ENCODE measurements around the gene QSOX2.
"Not testable (repeated sequence)": the region's sequence is repeated elsewhere in the genome, so short reads cannot be mapped to it uniquely, and the experiment has no call there.

Gene QSOX2

DNA sequence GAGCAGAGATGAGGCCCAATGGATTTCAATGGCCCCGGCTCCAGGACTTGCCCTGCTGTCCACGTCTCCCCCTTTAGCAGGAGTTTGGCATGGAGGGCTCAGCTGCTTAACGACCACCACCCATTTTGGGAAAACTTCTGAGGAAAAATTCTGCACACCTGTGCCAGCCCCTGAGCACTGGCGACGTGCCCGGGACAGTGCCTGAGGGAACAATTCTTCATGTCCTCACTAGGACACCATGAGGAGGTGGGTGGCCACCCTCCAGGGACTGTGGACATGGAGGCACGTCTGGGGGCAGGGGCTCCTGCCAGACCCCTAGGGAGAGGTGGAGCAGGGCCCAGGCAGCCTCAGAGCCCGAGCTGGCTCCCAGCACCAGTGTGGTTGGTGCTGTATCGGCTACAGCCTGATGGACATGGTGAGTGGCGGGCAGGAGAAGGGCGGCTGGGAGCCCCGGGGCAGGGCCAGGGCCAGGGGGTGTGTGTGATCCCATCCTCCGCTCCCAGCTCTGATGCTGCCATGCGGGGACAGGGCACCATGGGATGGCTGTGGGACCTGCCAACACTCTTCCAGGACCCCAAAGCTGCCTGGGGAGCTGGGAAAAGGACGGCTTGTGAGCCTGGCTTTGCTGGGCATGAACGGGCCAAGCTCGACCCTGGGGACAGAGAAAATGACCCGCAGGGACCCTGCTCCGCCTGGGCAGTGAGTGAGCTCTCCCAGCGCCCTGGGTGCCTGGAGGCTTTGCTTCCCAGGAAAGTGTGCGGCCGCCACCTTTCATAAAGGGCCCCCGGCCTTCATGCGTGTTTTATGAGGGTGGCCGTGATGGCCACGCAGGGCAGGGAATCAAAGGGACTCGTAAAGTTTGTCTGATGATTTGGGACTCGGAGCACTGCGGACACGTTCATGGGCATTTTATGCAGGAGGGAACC lies 3.6 kb upstream of the QSOX2 start:
- no peak for DNase-seq

DNA sequence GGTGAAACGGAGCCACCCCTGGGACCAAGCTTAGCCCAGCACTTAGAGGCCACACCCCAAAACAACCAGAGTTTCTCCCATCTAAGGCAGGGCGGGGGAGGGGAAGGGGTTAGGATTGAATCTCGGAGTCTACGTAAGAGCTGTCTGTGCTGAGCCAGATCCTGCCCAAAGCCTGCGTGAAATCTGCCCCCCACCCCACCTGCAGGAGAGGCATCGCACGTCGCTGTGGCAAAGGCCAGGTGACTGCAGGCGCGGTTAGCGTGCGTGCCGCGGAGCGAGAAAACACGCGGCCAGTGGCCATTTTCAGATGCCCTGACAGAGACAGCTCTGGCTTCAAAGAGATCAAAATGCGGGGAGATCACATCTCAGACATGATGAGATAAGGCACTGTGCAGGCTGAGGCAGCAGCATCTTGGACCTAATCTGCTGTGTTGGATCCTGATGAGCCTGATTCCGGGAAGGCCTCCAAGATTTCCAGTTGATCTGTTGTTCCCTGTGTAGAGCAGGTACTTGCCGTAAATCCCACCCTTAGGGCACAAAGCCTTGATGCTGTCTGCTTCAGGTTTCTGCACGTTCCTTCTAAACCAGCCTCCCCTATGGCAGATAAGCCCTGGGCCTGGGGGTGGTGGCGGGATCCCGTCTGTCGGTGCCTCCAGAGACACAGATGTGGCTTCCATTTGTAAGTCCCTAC lies 2.5 kb upstream of the QSOX2 start:
- DNase-seq = no peak

DNA sequence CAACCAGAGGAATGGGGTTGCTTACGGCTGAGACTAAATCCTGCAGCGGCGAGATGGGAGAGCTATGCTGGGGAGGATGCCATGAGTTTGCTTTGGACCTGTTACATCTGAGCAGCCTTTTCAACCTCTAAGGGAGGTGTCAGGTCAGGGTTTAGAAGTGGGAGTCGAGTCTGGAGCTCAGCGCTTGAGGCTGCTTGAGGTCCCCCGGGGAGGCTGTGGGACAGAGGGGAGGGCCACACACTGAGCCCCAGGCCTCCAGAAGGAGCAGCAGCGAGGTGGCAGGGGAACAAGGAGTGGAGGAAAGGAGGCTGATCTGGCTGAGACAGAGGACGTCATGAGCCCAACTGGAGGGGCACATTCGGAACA lies 1.9 kb upstream of the QSOX2 start:
- DNase-seq = no peak

DNA sequence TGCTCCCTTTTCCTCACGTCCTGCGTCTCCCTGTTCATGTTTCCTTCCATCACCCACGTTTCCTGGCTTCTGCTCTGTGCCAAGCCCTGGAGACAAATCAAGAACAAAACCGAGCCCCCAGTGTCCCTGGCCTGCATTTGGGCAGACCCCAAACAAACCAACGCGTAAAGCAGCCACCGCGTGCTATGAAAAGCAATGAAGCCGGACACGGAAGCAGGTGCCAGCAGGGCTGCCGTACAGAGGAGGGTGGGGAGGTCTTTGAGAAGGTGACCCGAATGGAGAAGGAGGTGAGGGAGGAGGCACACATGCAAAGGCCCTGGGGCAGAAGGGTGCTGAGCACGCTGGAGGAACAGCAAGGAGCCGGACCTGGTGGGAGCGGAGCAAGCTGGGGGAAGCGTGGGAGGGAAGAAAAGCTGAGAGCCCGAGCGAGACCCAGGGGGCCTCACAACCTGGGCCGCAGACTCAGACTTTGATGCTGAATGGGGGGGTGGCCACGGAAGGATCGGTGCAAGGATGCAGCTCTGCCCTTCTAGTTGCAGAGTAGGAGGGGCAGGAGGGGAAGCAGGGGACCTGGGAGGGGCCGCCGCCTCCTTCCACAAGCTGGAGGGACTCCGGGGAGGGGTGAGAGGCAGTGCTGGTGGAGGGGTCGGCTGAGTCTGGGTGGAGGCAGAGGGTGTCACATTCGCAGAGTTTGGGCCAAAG lies 1.4 kb upstream of the QSOX2 start:
- no peak for DNase-seq

DNA sequence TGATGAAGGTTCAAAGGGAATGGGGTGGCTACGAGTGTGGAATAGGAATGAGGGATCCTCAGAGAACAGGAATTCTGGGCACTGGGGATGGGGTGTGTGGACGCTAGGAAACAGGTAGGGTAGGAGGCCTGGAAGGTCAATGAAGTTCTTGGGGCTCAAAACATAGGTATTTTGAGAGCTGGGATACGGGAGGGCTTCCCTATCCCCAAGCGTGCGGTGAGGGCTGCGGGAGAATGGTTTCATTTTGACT lies 718 bp downstream of the QSOX2 start:
- DNase-seq = no peak

DNA sequence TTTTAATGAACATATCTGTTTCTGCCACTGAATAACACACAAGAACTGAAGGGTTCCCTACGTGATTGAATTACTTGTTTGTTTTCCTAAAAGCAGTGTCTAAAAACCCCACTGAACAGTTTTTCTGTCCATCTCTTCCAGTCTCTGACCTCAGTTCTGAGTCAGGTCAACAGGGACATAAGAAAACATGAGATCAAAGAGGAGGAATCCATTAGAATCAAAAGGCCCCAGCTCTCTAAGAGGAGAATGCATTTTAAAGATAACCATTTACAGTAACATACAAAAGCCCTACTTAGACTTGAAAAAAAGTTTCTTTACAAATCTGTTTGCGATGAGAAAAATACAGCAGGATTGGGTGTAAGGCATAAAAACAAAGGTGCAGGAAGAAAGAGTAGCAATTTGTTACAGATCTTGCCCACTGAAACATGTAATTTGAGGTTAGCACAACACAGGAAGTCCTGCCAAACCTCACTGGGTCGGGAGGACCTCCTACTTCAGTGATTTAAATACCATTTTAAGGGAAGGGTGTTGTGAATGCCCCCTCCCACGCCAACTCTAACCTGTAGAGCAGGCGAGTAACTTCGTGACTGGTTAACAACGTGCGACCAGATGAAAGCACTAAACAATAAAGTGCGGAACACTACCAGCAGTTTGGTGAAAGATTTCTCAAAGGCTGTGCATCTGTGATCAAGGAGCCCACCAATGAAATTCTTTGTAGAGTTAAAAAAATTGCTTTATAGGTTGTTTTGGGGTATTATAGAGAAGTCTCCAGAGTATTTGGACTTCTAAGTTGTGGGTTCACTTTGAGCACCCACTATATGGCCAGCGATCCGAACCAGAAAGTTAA lies 1.3 kb downstream of the QSOX2 start:
- peak; percentile 49 for DNase-seq

DNA sequence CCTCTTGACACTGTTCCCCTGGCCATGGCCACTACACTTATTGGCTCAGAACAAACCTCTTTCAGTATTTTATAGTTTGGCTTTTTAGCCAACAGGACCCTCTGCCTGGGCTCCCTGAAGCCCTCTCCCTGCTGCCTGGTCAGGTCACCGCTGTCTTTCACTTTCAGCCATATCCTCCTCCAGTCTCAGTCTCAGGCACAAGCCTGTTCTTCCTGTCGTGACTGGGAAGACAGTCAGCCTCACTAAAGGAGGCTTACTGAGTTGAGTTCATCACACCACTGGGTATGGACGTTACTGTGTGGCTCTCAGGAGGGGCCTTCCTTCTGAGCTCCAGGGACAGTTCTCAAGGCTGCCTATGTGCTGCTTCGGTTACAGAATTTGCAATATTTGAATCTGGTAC lies 2.0 kb downstream of the QSOX2 start:
- DNase-seq = no peak

DNA sequence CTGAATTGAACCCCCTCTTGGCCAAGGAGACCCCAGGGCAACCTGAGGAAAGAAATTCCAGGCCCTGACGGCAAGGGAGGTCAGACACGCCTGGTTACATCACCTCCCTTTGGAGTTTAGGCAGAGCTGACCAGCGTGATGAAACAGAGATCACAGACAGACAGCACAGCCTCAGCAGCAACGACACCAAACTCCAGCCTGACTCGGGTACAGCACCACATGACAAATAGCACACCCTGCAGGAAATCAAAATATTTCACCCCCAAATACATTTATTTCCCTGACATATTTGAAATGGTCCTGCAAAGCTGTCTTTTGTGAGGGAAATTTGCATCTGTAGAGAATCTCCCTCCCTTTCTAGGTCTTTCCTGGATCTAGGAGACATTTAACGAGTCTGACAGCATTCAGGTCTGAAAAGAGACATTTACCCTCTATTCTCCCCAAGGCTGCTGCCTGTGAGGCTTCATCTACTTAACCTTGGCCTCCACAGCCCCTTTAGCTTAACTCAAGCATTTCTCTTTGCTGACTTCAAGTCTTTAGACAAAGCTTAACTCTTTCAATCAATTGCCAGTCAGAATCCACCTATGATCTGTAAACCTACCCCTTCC lies 2.6 kb downstream of the QSOX2 start:
- peak; percentile 13 for DNase-seq

DNA sequence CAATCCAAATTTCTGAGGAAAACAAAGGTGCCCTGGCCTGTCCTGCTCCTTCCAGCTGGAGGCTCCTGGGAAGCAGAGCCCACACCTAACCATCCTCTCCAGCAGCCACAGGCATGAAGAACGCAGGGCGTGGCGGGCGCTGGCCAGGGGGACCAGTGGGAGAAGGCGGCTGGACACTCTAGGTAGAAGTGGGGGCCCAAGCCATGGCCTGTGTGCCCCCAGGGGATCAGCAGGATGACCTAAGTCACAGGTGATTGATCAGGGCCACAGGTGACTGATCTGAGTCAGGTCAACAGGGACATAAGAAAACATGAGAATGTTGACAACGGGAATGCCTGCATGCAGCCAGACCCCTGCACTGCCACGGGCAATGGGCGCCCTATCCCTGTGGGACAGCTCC lies 3.4 kb downstream of the QSOX2 start:
- DNase-seq = no peak

DNA sequence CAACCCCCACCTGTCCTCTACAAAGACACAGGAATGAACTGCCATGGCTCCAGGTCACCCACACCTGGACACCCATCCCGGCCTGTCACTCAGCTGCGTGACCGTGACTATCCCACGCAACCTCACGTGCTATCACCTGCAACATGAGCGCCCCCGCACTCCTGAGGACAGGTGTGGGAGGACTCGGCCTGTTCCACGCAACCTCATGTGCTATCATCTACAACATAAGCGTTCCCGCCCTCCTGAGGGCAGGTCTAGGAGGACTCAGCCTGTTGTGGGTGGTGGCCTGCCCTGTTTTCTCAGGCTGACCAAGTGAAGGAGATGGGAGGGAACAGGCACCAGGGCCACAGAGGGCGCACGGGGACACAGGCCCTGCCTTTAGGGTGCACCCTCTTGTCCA lies 4.1 kb downstream of the QSOX2 start:
- no peak for DNase-seq

DNA sequence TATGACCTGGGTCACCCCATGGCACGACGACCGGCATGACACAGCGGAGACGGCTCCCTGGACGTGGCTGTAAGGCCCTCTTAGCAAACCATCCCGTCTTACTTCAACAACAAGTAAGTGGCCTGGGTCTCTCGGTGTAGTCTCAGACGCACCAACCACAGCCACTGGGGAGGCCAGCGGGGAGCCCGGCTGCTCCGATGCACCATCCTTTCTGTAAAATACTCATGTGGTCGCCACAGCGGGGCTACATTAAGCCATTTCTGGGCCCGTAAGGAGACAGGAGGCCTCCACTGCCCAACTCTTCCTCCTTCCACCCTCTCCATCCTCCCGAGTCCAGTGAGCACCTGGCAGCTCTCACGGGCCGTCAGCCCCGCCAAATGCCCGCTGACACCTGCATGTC lies 4.7 kb downstream of the QSOX2 start:
- no peak for DNase-seq

DNA sequence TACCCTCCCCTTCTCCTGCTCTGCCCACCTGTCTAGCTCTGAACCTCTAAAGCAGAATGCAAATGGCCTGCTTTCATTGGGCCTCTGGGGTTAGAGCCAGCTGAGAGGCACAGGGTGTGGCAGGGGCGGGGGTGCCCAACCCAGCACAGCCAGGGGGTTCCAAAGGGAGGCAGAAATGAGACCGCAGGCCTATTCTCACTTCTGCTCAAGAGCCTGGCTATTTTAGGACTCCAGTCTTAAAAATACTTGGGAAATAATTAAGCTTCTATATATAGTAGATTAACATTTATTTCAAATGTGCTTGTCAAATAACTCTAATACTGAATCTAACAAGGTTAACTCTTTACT lies 5.7 kb downstream of the QSOX2 start:
- no peak for DNase-seq

DNA sequence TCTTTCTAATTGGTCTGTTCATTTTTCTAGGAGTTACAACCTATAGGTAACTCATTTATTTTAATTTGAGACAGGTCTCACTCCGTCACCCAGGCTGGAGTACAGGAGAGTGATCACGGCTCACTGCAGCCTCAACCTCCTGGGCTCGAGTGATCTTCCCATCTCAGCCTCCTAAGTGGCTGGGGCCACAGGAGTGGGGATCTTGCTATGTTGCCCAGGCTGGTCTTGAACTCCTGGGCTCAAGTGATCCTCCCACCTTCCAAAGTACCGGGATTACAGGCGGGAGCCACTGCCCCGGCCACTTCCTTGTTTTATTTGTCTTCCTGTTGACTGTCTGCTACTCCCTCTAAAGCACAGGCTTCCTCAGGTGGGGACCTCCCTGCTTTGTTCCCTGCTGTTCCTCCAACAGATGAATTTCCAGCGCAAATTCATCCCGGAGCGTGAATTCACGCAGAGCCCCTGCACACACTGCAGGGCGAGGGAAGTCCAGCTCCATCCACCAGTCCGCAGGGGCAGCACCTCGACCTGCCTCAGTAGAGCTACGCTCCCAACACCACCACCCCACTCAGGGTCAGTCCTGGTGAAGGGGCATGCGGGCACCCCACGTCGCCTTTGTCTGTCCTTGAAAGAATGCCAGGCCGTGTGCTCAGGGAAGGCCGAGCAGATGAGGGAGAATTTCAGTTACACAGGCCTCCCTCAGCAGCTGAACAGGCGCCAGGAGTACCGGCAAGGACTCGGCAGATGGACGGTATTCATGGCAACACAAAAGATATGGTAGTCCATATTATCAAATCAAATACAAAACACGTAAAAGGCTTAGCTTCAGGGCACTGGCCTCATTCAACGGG lies 6.3 kb downstream of the QSOX2 start:
- no peak for DNase-seq

DNA sequence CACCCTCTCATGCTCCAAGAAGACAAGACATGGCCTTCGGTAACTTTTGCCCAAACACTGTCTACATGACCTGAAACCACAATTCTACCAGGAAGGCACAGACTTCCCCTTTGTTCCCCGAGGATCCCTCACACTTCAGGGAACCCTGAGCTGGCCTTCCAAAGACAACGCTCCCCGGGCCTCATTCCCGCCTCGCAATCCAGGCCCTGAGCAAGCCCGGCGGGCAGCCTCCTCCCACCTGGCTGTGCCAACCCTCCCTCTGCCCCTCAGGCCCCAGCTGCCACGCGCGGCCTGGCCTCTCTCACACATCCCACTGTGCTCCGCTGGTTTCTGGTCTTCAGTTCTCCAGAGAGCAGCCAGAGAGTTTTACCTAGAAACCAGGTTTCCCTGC lies 7.3 kb downstream of the QSOX2 start:
- DNase-seq = no peak

DNA sequence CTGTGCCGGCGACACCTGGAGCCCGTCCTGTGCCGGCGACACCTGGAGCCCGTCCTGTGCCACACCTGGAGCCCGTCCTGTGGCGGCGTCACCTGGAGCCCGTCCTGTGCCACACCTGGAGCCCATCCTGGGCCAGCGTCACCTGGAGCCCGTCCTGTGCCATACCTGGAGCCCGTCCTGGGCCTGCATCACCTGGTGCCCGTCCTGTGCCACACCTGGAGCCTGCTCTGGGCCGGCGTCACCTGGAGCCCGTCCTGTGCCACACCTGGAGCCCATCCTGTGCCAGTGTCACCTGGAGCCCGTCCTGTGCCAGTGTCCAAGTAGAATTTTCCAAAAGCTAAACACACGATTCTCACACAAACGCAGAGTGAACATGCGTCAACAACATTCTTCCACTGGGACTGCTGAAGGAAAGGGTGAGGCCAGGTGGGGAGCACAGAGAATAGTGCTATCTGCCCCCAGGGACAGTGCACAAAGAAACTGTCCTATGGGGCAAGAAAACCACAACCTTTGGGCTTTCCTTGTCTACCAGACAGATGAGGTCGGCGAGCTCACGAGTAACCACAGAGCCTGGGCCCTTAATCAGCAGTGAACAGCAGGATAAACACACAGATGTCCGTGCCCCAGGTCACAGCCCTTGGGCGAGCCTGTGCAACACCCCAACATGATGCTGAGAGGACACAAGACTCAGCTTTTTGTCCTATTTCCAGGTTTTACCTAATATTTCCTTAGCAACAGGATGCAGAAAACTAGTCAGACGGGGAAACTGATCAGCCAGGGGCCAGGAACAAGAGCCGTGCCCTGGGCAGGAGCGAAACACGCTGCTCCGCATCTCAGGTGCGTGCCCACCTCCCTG lies 7.9 kb downstream of the QSOX2 start:
- DNase-seq = no peak

DNA sequence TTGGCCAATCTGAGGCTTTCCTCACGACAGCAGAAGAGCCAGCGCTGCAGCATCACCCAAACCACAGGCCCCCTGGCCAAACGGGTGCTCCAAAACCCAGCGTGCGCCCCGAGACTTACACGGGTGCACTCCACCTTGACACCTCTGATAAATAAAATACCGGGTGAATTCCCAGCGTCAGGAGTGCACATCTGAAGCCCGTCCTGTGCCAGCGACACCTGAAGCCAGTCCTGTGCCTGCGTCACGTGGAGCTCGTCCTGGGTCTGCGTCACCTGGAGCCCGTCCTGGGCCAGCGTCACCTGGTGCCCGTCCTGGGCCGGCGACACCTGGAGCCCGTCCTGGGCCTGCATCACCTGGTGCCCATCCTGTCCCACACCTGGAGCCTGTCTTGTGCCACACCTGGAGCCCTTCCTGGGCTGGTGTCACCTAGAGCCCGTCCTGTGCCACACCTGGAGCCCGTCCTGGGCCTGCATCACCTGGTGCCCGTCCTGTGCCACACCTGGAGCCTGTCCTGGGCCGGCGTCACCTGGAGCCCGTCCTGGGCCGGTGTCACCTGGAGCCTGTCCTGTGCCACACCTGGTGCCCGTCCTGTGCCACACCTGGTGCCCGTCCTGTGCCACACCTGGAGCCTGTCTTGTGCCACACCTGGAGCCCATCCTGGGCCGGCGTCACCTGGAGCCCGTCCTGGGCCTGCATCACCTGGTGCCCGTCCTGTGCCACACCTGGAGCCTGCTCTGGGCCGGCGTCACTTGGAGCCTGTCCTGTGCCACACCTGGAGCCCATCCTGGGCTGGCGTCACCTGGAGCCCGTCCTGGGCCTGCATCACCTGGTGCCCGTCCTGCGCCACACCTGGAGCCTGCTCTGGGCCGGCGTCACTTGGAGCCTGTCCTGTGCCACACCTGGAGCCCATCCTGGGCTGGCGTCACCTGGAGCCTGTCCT lies 8.9 kb downstream of the QSOX2 start:
- DNase-seq = not testable (repeated sequence)

DNA sequence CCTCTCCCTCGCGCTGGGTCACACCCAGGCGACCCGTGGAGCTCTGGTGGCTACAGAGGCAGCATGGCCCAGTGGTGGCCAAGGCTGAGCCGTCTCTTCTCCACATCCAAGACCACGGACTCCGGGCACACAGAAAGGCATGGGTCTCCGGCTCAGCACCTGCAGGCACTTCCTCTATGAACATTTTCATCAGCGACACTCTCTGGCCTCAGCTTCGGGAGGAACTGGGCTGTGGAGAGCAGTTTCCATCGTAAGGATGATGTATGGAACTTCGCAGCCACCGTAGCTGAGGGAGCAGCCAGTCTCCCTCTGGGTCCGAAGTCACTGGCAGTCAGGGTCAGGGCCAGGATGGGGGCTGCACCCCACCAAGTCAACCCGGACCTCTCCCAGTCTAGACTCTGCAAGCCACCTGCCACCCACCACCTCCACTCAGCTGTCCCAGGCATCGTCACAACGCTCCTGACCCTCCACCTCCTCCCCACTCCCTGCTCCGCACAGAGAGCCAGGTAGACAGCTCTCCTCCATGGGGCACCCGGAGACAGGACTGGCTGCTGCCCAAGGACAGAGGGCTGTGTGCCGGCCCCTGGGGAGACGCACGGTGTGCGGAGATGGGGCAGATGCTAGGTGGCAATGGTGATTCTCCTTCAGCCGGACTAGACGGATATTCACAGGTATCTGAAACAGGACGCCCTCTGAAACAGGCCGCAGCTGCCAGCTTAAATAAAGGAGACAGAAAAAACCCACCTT lies 9.7 kb downstream of the QSOX2 start:
- DNase-seq = no peak

DNA sequence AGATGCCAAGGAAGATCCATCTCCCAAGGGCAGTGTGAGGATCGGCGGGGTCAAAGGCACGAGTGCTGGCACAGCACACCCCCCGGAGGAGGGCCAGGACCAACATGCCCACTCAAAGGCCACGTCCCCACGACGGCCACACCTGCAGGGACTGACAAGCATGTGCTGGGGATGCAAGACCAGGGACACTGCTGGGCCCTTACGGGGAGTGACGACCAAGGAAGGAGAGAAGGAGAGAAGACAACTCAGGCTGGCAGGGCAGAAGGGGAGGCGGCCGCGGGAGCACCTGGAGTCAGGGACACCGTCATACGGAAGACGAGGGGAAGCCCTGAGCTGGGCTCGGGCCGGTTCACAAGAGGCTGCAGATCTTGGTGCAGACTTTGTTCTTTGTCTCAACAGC lies 10.4 kb downstream of the QSOX2 start:
- DNase-seq = no peak

DNA sequence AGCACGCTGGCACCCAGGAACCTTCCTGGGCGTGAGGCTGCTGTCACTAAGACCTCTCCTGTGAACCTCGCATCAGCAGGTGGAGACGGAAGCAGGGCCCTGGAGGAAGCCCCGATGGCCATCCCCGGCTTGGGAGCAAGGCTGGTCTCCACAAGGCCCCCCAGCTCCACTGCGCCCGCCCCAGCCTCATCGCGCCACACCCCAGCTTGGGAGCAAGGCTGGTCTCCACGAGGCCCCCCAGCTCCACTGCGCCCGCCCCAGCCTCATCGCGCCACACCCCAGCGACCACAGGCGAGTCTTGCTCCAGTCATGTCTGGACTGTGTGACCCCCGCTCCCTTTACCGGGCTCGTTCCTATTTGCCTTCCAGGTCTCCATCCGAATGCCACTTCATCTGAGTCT lies 11.0 kb downstream of the QSOX2 start:
- no peak for DNase-seq

All from CD4-positive, alpha-beta T cell treated with Interleukin-12 subunit alpha and Interleukin-12 subunit beta, for 1 hour (primary cell).